Panc1 (cell line): ENCODE measurements around the gene MAJIN. TPM values are rescaled to one million over a fixed set of nuclear protein-coding genes. Genes with fewer than 3 reads are reported as not detected.

ENCODE experiments used
- ATAC-seq: fragments of 200-7000 bp; cut with Tn5 transposase; 2 replicates; pipeline ENCODE4 v1.9.1; 2020; ENCODE audit warnings: mild to moderate bottlenecking, moderate library complexity
- BruUV-seq: library from RNA; stranded (reverse); fragments of 400-500 nt; replicated peaks from 2 replicates; lab custom pipeline; 2021; lab: Mats Ljungman, UMichigan
- CTCF ChIA-PET: fragments of 300-600 bp; sonication (Branson Sonifier 250); formaldehyde crosslinking; loops from one replicate; lab custom pipeline; 2022; ENCODE audit warnings: antibody characterized with exemption; lab: Charles Lee
- POLR2A ChIA-PET: fragments of 300-600 bp; sonication (Branson Sonifier 250); formaldehyde crosslinking; loops from one replicate; lab custom pipeline; 2022; ENCODE audit warnings: antibody characterized with exemption; lab: Charles Lee
- DNase-seq: peaks from one replicate; pipeline ENCODE4 v3.0.0-alpha.2; 2010; ENCODE audit warnings: low read depth, low spot score
- H3K27ac ChIP-seq: 2 replicates; pipeline ENCODE4 v1.5.1; 2011; ENCODE audit warnings: mild to moderate bottlenecking, low read length, inconsistent platforms
- H3K27me3 ChIP-seq: fragments of 200-500 bp; sonication (Bioruptor generic); 2 replicates; pipeline ENCODE4 v1.6.0; 2014; ENCODE audit warnings: low read length, inconsistent platforms; ENCODE audit not compliant: control insufficient read depth, insufficient read depth
- H3K36me3 ChIP-seq: fragments of 200-500 bp; sonication (Bioruptor generic); 2 replicates; pipeline ENCODE4 v1.5.1; 2014; ENCODE audit warnings: inconsistent platforms, mild to moderate bottlenecking, low read length, moderate library complexity; ENCODE audit not compliant: control insufficient read depth, insufficient read depth
- H3K4me1 ChIP-seq: 2 replicates; pipeline ENCODE4 v1.5.1; 2011; ENCODE audit warnings: inconsistent platforms, mild to moderate bottlenecking, low read length, moderate library complexity; ENCODE audit not compliant: control insufficient read depth, insufficient read depth
- H3K4me3 ChIP-seq, 2 experiments: 2 replicates each; pipeline ENCODE4 v1.5.1; 2011 to 2012; ENCODE audit warnings: low read depth in 2 of 2, low read length in 2 of 2, mild to moderate bottlenecking in 2 of 2, inconsistent platforms in 1 of 2, moderate library complexity in 1 of 2
- H3K9me3 ChIP-seq: fragments of 200-500 bp; sonication (Bioruptor generic); 2 replicates; pipeline ENCODE4 v1.5.1; 2014; ENCODE audit warnings: low read depth, mild to moderate bottlenecking, inconsistent platforms, low read length, moderate library complexity; ENCODE audit not compliant: control insufficient read depth, insufficient read depth
- POLR2AphosphoS5 ChIP-seq: IDR thresholded peaks from 2 replicates; pipeline ENCODE4 v1.6.1; 2012; ENCODE audit warnings: mild to moderate bottlenecking, low read depth, low read length, moderate library complexity
- SIN3A ChIP-seq: IDR thresholded peaks from 2 replicates; pipeline ENCODE4 v1.6.1; 2012; ENCODE audit warnings: low read depth, mild to moderate bottlenecking, low read length, moderate library complexity, borderline replicate concordance; ENCODE audit not compliant: insufficient read depth
- TCF7L2 ChIP-seq: IDR thresholded peaks from 2 replicates; pipeline ENCODE4 v1.6.1; 2011; ENCODE audit warnings: mild to moderate bottlenecking, low read depth, low read length, inconsistent platforms
- in situ Hi-C: cut with HindIII; loops from 2 replicates; pipeline ENCODE4 v1.10.0; 2016; ENCODE audit warnings: low sequenced_read_pairs, low pct_unique_long_range_greater_than_20kb
- intact Hi-C: fragments of 100-400 bp; cut with micrococcal nuclease; formaldehyde crosslinking; loops from one replicate; pipeline ENCODE4 v1.10.0; 2022; ENCODE audit not compliant: unreplicated experiment
- total RNA-seq: library from RNA; stranded (reverse); gene quantifications from one replicate; pipeline ENCODE4 v1.2.1, GENCODE V29; 2021; ENCODE audit not compliant: unreplicated experiment
- TF ChIP-seq, protein P1 (sequence below): fragments of 450-650 bp; IDR thresholded peaks from 2 replicates; pipeline ENCODE4 v1.5.1; 2017; ENCODE audit warnings: mild to moderate bottlenecking
- TF ChIP-seq, protein P2 (sequence below), 2 experiments: IDR thresholded peaks; 2 replicates each; pipeline ENCODE4 v1.6.1; 2011 to 2012; ENCODE audit warnings: low read depth in 2 of 2, control low read depth in 1 of 2, low read length in 1 of 2, mild to moderate bottlenecking in 1 of 2, moderate library complexity in 1 of 2; ENCODE audit not compliant: insufficient read depth in 1 of 2

MAJIN gene
- total RNA-seq, 1 experiment from 2014 or later: not detected

DNA sequence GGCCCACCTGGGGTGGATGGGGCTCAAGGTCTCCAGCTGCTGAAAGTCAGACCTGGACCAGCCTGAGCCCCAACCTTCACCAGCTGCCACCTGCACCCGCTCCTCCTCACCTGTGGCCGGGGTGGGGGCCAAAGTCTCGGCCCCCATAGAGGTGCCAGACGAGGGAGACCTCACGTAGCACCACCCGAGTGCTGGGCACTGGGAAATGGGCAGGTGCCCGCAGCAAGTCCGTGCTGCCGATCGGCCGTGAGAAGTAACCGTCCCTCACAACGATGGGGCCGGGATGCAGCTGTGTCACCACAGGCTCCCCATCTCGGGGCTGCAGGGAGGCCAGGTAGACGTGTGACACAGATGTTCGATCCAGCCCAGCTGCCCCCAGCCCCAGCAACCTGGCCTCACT is 71.1 kb downstream of the MAJIN start:
- DNase-seq (no peak), ATAC-seq (no peak)
- Histone ChIP-seq H3K27me3 (no peaks in the 10 kb centered on the region), H3K4me1 (peaks cover 7% of the 10 kb centered on the region), H3K4me3 (no peak overlapping the region), H3K36me3 (no peaks in the 10 kb centered on the region; the same call in 1 of the 2 replicates), H3K27ac (peak overlapping the region; percentile 36), H3K9me3 (no peaks in the 10 kb centered on the region)
- intact Hi-C loops: no loop called here
- no TSS peak for BruUV-seq
- TF ChIP-seq, protein P1, sequence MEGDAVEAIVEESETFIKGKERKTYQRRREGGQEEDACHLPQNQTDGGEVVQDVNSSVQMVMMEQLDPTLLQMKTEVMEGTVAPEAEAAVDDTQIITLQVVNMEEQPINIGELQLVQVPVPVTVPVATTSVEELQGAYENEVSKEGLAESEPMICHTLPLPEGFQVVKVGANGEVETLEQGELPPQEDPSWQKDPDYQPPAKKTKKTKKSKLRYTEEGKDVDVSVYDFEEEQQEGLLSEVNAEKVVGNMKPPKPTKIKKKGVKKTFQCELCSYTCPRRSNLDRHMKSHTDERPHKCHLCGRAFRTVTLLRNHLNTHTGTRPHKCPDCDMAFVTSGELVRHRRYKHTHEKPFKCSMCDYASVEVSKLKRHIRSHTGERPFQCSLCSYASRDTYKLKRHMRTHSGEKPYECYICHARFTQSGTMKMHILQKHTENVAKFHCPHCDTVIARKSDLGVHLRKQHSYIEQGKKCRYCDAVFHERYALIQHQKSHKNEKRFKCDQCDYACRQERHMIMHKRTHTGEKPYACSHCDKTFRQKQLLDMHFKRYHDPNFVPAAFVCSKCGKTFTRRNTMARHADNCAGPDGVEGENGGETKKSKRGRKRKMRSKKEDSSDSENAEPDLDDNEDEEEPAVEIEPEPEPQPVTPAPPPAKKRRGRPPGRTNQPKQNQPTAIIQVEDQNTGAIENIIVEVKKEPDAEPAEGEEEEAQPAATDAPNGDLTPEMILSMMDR: no peak
- TF ChIP-seq TCF7L2: no peak
- no peak for TF ChIP-seq POLR2AphosphoS5
- TF ChIP-seq SIN3A: no peak
- TF ChIP-seq, protein P2, sequence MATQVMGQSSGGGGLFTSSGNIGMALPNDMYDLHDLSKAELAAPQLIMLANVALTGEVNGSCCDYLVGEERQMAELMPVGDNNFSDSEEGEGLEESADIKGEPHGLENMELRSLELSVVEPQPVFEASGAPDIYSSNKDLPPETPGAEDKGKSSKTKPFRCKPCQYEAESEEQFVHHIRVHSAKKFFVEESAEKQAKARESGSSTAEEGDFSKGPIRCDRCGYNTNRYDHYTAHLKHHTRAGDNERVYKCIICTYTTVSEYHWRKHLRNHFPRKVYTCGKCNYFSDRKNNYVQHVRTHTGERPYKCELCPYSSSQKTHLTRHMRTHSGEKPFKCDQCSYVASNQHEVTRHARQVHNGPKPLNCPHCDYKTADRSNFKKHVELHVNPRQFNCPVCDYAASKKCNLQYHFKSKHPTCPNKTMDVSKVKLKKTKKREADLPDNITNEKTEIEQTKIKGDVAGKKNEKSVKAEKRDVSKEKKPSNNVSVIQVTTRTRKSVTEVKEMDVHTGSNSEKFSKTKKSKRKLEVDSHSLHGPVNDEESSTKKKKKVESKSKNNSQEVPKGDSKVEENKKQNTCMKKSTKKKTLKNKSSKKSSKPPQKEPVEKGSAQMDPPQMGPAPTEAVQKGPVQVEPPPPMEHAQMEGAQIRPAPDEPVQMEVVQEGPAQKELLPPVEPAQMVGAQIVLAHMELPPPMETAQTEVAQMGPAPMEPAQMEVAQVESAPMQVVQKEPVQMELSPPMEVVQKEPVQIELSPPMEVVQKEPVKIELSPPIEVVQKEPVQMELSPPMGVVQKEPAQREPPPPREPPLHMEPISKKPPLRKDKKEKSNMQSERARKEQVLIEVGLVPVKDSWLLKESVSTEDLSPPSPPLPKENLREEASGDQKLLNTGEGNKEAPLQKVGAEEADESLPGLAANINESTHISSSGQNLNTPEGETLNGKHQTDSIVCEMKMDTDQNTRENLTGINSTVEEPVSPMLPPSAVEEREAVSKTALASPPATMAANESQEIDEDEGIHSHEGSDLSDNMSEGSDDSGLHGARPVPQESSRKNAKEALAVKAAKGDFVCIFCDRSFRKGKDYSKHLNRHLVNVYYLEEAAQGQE (IDR thresholded peaks at IDR 0.05; ENCODE audit: insufficient read depth in 1 of 2, low read depth in 2 of 2, low read length in 1 of 2): no peak
- CTCF ChIA-PET: interaction anchor here (0.6 to 1.1 kb wide), 2 partner anchors 51 to 113 kb away, joined by 3 to 9 read pairs; no protein-coding TSS in a partner anchor
- POLR2A ChIA-PET: interaction anchor here (1.0 kb wide), 1 partner anchor 11 kb away, joined by 3 read pairs; no protein-coding TSS in a partner anchor
- in situ Hi-C loops: no loop called here

GRCh38 chr11:64900263-64900678 is 71.6 kb downstream of the MAJIN start:
- in situ Hi-C loops (no loop called here), intact Hi-C loops (no loop called here)
- H3K36me3 ChIP-seq: no peaks in the 10 kb centered on the region; the same call in 1 of the 2 replicates
- no peaks in the 10 kb centered on the region for H3K27me3 ChIP-seq
- no peaks in the 10 kb centered on the region for H3K9me3 ChIP-seq
- H3K27ac ChIP-seq: peak overlapping the region; percentile 36
- peaks cover 7% of the 10 kb centered on the region for H3K4me1 ChIP-seq
- POLR2A ChIA-PET: interaction anchor here (1.0 kb wide), 1 partner anchor 12 kb away, joined by 3 read pairs; no protein-coding TSS in a partner anchor
- no peak for DNase-seq
- no peak overlapping the region for H3K4me3 ChIP-seq
- no TSS peak for BruUV-seq
- peak; percentile 70 for ATAC-seq
- CTCF ChIA-PET: interaction anchor here (0.6 to 1.1 kb wide), 4 partner anchors 12 to 113 kb away, joined by 3 to 9 read pairs (median 4); no protein-coding TSS in a partner anchor
- TF ChIP-seq, protein P2 (IDR thresholded peaks at IDR 0.05; ENCODE audit: insufficient read depth in 1 of 2, low read depth in 2 of 2, low read length in 1 of 2): no peak
- no peak for TF ChIP-seq POLR2AphosphoS5
- TF ChIP-seq, protein P1: no peak
- no peak for TF ChIP-seq SIN3A
- TF ChIP-seq TCF7L2: peak; percentile 58; the same call in 1 of the 2 replicates
